Bronchial epithelial cell (primary cell): Measurements from ENCODE around the gene LMX1B. TPM values are rescaled to one million over a fixed set of nuclear protein-coding genes. Genes with fewer than 3 reads are reported as not detected.
A peak's percentile ranks its signal among the peaks of the same experiment; 100 is the strongest.
"Not testable (repeated sequence)": the region's sequence is repeated elsewhere in the genome, so short reads cannot be mapped to it uniquely, and the experiment has no call there.

Source experiments
- DNase-seq: peaks from one replicate; pipeline ENCODE4 v3.0.0-alpha.2; 2010; ENCODE audit warnings: low read depth
- FAIRE-seq: peaks from 2 replicates; lab custom pipeline; 2011; peaks lifted over from hg19 to GRCh38; lab: Jason Lieb, UNC
- H3K27me3 ChIP-seq: 2 replicates; pipeline ENCODE4 v1.5.1; 2011; ENCODE audit warnings: low read length; ENCODE audit not compliant: control insufficient read depth, insufficient read depth
- H3K36me3 ChIP-seq: 2 replicates; pipeline ENCODE4 v1.5.1; 2011; ENCODE audit warnings: low read length; ENCODE audit not compliant: control insufficient read depth, insufficient read depth
- H3K4me3 ChIP-seq: 2 replicates; pipeline ENCODE4 v1.5.1; 2011; ENCODE audit warnings: mild to moderate bottlenecking, low read depth, low read length, control low read depth
- total RNA-seq: library from RNA; depleted of rRNA; stranded (reverse); fragments of >200 nt; gene quantifications from 2 replicates; pipeline ENCODE4 v1.2.1, GENCODE V29; 2014
- TF ChIP-seq, protein P1 (sequence below): IDR thresholded peaks from 2 replicates; pipeline ENCODE4 v1.5.1; 2011; ENCODE audit warnings: mild to moderate bottlenecking, moderate library complexity, low read length, control low read depth, inconsistent platforms; ENCODE audit not compliant: insufficient read depth, severe bottlenecking

The LMX1B gene
- total RNA-seq, 1 donor from 2014 or later, result not detected

DNA sequence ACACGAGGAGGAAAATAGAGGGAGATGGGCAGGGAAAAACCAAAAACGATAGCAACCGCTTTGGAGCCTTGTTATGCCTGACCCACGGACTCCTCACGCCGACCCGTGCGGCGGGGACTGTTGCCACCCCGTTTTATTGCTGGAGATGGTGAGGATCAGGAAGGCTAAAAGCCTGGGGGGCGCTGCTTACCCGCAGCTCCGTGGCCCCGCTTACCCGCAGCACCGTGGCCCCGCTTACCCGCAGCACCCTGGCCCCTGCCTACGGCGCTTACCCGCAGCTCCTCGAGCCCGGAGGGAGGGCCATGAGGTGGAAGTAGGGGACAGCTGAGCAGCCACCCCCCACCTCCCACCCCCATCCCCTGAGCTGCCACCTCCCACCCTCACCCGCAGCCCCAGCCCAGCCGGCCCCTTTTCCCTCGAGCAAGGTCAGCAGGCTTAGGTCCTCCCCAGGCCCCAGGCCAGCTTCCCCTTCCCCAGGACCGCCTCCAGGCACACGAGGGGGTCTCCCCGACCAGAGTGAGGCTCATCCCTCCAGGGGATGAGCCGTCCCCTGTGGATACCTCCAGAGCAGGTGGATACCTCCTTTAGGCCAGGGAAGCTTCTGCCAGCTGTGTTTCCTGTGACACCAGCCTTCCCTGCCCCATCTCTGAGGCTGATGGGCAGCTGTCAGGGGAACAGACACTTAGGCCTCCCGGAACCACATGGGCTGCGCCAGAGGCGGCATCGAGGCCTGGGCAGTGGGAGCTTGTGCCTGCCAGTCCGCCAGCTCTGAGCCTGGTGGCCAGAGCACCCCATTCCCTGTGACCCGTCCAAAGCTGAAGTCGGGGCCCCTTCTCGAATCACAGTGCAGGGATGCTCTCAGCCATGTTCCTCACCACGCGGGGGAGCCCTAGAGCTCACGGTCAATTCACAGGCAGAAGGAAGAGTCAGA lies 92.3 kb downstream of the LMX1B start:
- TF ChIP-seq, protein P1, sequence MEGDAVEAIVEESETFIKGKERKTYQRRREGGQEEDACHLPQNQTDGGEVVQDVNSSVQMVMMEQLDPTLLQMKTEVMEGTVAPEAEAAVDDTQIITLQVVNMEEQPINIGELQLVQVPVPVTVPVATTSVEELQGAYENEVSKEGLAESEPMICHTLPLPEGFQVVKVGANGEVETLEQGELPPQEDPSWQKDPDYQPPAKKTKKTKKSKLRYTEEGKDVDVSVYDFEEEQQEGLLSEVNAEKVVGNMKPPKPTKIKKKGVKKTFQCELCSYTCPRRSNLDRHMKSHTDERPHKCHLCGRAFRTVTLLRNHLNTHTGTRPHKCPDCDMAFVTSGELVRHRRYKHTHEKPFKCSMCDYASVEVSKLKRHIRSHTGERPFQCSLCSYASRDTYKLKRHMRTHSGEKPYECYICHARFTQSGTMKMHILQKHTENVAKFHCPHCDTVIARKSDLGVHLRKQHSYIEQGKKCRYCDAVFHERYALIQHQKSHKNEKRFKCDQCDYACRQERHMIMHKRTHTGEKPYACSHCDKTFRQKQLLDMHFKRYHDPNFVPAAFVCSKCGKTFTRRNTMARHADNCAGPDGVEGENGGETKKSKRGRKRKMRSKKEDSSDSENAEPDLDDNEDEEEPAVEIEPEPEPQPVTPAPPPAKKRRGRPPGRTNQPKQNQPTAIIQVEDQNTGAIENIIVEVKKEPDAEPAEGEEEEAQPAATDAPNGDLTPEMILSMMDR, result peak; percentile 85
- H3K4me3 ChIP-seq, result no peak overlapping the region
- no peak for FAIRE-seq
- H3K27me3 ChIP-seq, result peaks cover 2% of the 10 kb centered on the region
- no peaks in the 10 kb centered on the region for H3K36me3 ChIP-seq
- peak; percentile 44 for DNase-seq

DNA sequence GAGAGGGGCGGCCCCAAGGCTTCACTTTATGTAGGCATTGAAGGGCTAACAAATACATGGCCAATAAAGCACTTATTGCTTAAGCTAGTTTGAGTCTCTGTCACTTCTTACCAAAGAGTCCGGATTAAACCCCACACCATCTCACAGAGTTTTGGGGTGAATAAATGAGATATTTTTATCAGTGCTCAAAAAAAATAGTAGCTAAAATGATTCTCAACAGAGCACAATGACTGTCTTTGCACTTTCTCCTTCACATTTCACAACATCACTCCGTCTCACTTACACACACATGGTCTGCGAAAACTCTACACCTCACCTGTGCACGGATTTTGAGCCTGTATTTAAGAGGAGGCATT lies 92.9 kb downstream of the LMX1B start:
- Histone ChIP-seq H3K36me3 (no peaks in the 10 kb centered on the region), H3K27me3 (peaks cover 2% of the 10 kb centered on the region), H3K4me3 (no peak overlapping the region)
- no peak for DNase-seq
- TF ChIP-seq, protein P1, result no peak
- FAIRE-seq, result no peak

DNA sequence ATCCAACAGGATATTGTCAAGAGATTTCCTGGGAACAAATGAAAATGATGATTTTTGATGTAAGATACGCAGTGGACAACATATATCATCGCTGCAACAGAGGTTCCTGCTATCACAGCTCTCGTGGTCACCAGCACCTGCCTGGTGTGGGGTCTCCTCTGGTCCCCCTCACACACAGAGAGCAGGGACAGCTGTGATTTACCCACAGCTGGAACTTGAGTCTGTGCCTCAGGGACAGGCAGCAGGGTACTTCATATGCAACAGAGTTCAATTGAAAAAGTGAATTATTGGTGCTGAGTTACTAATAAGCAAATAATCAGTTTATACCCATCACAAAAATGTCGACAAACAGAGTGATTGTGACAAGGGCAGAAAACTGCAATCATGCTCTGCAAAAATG lies 93.4 kb downstream of the LMX1B start:
- no peak for FAIRE-seq
- TF ChIP-seq, protein P1, result no peak
- DNase-seq, result no peak
- no peak overlapping the region for H3K4me3 ChIP-seq
- no peaks in the 10 kb centered on the region for H3K36me3 ChIP-seq
- H3K27me3 ChIP-seq, result peaks cover 2% of the 10 kb centered on the region

- H3K27me3 ChIP-seq, FAIRE-seq, DNase-seq, H3K4me3 ChIP-seq, H3K36me3 ChIP-seq: not testable (repeated sequence)
Observed at GRCh38 chr9:126707712-126708111, 94.0 kb downstream of the LMX1B start.

DNA sequence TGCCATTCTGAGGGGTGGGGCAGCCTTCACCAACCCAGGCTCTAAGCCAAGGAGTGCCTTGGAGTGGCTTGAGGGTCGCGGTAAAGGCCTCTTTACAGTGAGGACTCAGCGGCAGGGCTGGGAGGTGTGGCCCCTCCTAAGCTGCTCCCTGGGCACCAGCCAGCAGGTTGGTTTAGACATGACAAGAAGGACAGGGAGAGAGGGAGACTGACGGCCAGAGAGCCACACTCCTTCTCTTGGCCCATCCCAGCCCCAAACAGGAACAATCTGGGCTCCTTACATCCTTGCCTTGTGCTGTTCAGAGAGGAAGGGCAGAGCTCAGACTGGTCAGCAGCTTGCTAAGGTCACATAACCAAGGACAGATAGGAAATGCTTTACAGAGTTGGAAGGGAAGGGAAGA lies 94.5 kb downstream of the LMX1B start:
- FAIRE-seq, result no peak

GRCh38 chr9:126709241-126709640 lies 95.5 kb downstream of the LMX1B start:
- no peaks in the 10 kb centered on the region for H3K27me3 ChIP-seq
- no peak for FAIRE-seq
- TF ChIP-seq, protein P1, result no peak

More for the DNA sequence above, 94.5 kb downstream of the LMX1B start:
- Histone ChIP-seq H3K36me3 (no peaks in the 10 kb centered on the region), H3K27me3 (no peaks in the 10 kb centered on the region), H3K4me3 (no peak overlapping the region)
- TF ChIP-seq, protein P1, result no peak
- no peak for DNase-seq

More at GRCh38 chr9:126709241-126709640, 95.5 kb downstream of the LMX1B start:
- no peak for DNase-seq
- Histone ChIP-seq H3K36me3 (no peaks in the 10 kb centered on the region), H3K4me3 (no peak overlapping the region)
